ENCODE results near the gene NEDD4L. TPM values are rescaled to one million over a fixed set of nuclear protein-coding genes. Genes with fewer than 3 reads are reported as not detected.
"Not testable (repeated sequence)": the region's sequence is repeated elsewhere in the genome, so short reads cannot be mapped to it uniquely, and the experiment has no call there.

The NEDD4L gene
- total and polyA plus RNA-seq, 8 donors = 88.0 to 159 (median 95.2) TPM

DNA sequence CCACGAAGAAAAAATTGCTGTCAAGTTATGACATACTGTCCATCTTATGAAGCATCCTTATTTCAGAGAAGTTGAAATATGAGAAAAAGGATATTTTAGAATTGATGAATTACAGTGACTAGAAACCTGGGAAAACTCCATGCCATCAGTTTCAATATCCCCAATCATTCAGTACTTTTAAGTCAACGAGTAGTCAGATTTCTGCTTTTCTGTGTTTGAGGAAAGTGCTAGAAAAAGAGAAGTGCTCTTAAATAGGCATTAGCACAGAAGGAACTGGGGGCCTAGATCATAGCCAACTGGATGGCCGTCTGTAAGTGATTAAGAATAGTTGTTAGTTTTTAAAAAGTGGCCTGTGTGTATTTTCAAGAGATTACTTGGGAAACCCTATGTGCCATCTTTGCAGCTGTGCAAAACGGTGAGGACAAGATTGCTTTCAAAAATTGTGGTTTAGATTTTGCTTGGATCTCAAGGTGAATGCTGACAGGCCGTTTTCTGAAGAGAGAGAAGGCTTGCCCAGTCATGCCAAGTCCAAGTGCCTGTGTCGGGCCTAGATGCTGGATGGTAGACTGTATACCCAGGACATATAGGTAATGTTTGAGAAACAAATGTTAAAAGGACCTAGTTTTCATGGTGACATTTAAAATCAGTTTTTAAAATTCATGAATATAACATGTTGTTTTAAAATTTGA, 5.1 kb downstream of the NEDD4L start:
- intact Hi-C loops (cut with DNase I) = loop anchor here in 1 of 2 donors (5.0 kb wide), 1 partner anchor 73 kb away; no protein-coding TSS in a partner anchor
- H3K27me3 ChIP-seq = peaks cover 0 to 22% of the 10 kb centered on the region in 2 donors
- H3K27ac ChIP-seq = no peak overlapping the region
- no peak overlapping the region for H3K4me3 ChIP-seq
- no peaks in the 10 kb centered on the region for H3K36me3 ChIP-seq
- no peaks in the 10 kb centered on the region for H3K9me3 ChIP-seq
- TF ChIP-seq, protein P1, sequence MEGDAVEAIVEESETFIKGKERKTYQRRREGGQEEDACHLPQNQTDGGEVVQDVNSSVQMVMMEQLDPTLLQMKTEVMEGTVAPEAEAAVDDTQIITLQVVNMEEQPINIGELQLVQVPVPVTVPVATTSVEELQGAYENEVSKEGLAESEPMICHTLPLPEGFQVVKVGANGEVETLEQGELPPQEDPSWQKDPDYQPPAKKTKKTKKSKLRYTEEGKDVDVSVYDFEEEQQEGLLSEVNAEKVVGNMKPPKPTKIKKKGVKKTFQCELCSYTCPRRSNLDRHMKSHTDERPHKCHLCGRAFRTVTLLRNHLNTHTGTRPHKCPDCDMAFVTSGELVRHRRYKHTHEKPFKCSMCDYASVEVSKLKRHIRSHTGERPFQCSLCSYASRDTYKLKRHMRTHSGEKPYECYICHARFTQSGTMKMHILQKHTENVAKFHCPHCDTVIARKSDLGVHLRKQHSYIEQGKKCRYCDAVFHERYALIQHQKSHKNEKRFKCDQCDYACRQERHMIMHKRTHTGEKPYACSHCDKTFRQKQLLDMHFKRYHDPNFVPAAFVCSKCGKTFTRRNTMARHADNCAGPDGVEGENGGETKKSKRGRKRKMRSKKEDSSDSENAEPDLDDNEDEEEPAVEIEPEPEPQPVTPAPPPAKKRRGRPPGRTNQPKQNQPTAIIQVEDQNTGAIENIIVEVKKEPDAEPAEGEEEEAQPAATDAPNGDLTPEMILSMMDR (IDR thresholded peaks at IDR 0.05) = no peak
- peaks cover 0 to 24% of the 10 kb centered on the region in 2 donors for H3K4me1 ChIP-seq
- ATAC-seq (no peak), DNase-seq (no peak)

DNA sequence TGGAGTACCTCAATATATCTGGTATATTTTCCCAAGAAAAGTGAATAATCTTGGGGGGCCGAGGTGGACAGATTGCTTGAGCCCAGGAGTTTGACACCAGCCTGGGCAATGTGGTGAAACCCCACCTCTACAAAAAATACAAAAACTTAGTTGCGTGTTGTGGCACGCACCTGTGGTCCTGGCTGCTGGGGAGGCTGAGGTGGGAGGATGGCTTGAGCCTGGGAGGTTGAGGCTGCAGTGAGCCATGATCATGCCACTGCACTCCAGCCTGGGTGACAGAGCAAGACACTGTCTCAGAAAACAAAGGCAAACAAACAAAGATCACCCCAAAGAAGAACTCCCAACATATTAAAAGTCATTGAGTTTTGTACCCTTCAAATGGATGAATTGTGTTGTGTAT, 6.9 kb downstream of the NEDD4L start:
- peaks cover 4 to 20% of the 10 kb centered on the region in 2 donors for H3K4me1 ChIP-seq
- intact Hi-C loops (cut with DNase I); H3K4me3 ChIP-seq; H3K27me3 ChIP-seq; H3K36me3 ChIP-seq; H3K9me3 ChIP-seq; H3K27ac ChIP-seq; ATAC-seq; DNase-seq: not testable (repeated sequence)

DNA sequence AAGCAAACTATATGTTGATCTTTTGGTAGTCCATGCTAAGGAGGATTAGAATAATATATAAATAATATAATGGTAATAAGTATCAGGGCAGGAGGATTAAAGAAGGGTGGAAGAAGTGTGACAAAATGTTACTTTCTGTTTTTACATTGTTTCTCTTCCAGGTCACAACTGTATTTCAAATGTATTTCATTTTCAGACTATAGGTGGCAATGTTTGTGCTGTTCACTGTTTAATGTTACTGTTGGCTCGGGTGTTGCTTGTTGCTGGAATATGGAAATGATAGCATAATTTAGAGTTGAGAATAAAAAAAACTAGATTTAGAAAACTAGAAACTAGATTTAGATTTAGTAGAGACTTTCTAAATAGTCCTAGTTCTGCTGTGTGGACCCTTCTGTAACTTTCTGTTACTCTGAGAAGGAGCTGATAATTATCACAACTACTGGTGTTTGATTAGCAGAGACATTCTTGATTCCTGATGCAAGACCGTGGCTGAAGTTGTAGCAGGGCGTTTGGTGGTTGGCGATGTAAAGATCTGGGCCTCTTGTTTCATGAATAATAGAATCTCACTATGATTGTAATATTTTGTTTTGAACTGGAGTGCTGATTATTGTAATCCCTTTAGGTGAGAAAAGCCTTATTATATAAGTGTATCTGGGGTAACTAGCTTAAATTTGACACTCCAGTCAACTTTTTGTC, 7.9 kb downstream of the NEDD4L start:
- peaks cover 4 to 15% of the 10 kb centered on the region in 2 donors for H3K4me1 ChIP-seq
- no peak overlapping the region for H3K4me3 ChIP-seq
- H3K9me3 ChIP-seq = no peaks in the 10 kb centered on the region
- ATAC-seq = peak; percentile 49
- intact Hi-C loops (cut with DNase I) = no loop called here
- no peak overlapping the region for H3K27ac ChIP-seq
- no peaks in the 10 kb centered on the region for H3K27me3 ChIP-seq
- DNase-seq = peak in 1 of 4 donors; percentile 48
- TF ChIP-seq, protein P1 (IDR thresholded peaks at IDR 0.05) = no peak
- no peaks in the 10 kb centered on the region for H3K36me3 ChIP-seq

DNA sequence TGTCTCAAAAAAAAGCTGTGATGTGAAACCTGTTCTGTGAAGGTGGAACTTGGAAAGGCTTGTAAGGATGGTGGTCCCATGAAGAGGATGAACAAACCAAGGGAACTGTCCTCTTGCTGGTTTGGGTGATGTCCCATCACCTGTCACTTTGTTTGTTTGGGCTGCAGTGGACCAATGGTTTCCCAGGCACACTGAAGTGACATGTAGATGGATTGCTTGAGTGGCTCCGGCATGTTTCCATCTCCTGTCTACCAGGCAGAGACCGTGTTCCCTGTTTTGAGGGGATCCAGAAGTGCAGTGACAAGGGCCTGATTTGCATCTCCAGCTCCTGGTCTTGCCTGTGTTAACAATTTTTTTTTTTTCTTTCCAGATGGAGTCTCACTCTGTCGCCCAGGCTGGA, 8.9 kb downstream of the NEDD4L start:
- Histone ChIP-seq H3K9me3 (no peaks in the 10 kb centered on the region), H3K4me3 (no peak overlapping the region), H3K27ac (no peak overlapping the region), H3K27me3 (no peaks in the 10 kb centered on the region), H3K4me1 (peaks cover 4 to 15% of the 10 kb centered on the region in 2 donors), H3K36me3 (no peaks in the 10 kb centered on the region)
- intact Hi-C loops (cut with DNase I) = no loop called here
- no peak for ATAC-seq
- TF ChIP-seq, protein P1 (IDR thresholded peaks at IDR 0.05) = no peak
- DNase-seq = no peak

DNA sequence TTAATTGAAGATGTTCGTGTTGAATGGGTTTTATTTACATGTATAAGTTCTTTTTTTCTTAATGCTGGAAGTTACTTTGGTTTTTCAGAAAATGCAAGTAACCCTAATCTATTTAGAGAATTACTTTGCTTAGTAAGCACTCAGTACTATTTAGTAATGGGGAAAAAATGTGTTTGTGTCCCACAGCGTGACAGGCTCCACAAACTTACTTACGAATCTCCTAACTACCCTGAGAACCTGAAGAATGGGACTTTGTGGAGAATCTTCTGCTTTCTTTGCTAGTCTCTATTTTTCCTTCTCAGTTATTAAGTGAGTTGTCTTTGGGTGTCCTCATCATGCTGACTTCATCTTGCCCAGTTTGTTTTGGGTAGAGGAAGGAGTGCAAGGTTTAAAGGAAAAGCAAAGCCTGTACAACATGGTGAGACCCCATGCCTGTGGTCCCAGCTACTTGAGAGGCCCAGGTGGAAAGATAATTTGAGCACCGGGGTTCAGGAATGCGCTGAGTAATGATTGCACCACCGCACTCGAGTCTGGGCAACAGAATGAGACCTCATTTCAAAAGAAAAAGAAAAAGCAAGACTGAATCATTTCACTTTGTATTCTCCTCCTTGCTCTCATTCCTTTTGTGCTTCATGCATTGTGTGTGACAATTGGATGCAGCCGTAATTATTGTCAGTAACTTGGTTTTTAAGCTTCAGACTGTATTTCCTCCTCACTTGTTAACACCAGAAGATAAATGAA, 10.2 kb downstream of the NEDD4L start:
- peak; percentile 54 for ATAC-seq
- TF ChIP-seq, protein P1 (IDR thresholded peaks at IDR 0.05) = no peak
- intact Hi-C loops (cut with DNase I) = no loop called here
- no peaks in the 10 kb centered on the region for H3K27me3 ChIP-seq
- H3K9me3 ChIP-seq = no peaks in the 10 kb centered on the region
- DNase-seq = peak in 2 of 4 donors; percentile 39 to 47
- H3K4me3 ChIP-seq = no peak overlapping the region
- H3K4me1 ChIP-seq = peaks cover 4 to 11% of the 10 kb centered on the region in 2 donors
- no peaks in the 10 kb centered on the region for H3K36me3 ChIP-seq
- peak overlapping the region in 1 of 2 donors; percentile 28 for H3K27ac ChIP-seq

Data from left lung (tissue), 10 donors.